ENCODE measurements around the gene TMEM8B.
"Not testable (repeated sequence)": the region's sequence is repeated elsewhere in the genome, so short reads cannot be mapped to it uniquely, and the experiment has no call there.

TMEM8B gene

GRCh38 chr9:35867538-35867937 lies 38.5 kb downstream of the TMEM8B start:
- DNase-seq, result no peak

- no peak for DNase-seq
Observed at GRCh38 chr9:35868933-35869332, 39.9 kb downstream of the TMEM8B start.

GRCh38 chr9:35869621-35870216 lies 40.7 kb downstream of the TMEM8B start:
- DNase-seq, result no peak

- no peak for DNase-seq
Observed at GRCh38 chr9:35870351-35870923, 41.4 kb downstream of the TMEM8B start, which contains the start of gene OR13J1. OR13J1 (minus strand) TSS chr9:35870401; CDS start chr9:35870401, 0 bp downstream.

- no peak for DNase-seq
Observed at GRCh38 chr9:35871545-35871944, 42.5 kb downstream of the TMEM8B start.

- no peak for DNase-seq
Observed at GRCh38 chr9:35872505-35872904, 43.5 kb downstream of the TMEM8B start.

- peak; percentile 86 for DNase-seq
Observed at GRCh38 chr9:35882263-35882848, 53.3 kb downstream of the TMEM8B start.

GRCh38 chr9:35882996-35883395 lies 54.0 kb downstream of the TMEM8B start:
- DNase-seq, result no peak

- DNase-seq, result not testable (repeated sequence)
Observed at GRCh38 chr9:35884908-35885307, 55.9 kb downstream of the TMEM8B start.

GRCh38 chr9:35891646-35892045 lies 62.6 kb downstream of the TMEM8B start:
- DNase-seq, result no peak

- DNase-seq, result no peak
Observed at GRCh38 chr9:35892051-35892450, 63.0 kb downstream of the TMEM8B start.

GRCh38 chr9:35896570-35896969 lies 67.5 kb downstream of the TMEM8B start:
- no peak for DNase-seq

GRCh38 chr9:35897376-35898099 lies 68.5 kb downstream of the TMEM8B start:
- DNase-seq, result not testable (repeated sequence)

GRCh38 chr9:35898337-35898736 lies 69.3 kb downstream of the TMEM8B start:
- no peak for DNase-seq

- DNase-seq, result no peak
Observed at GRCh38 chr9:35899021-35899420, 70.0 kb downstream of the TMEM8B start.

- peak; percentile 30 for DNase-seq
Observed at GRCh38 chr9:35903049-35903448, 74.0 kb downstream of the TMEM8B start.

GRCh38 chr9:35904338-35904737 lies 75.3 kb downstream of the TMEM8B start:
- DNase-seq, result no peak

- DNase-seq, result no peak
Observed at GRCh38 chr9:35905051-35905781, 76.2 kb downstream of the TMEM8B start.

GRCh38 chr9:35905912-35906679 lies 77.1 kb downstream of the TMEM8B start, which contains the start of gene HRCT1:
HRCT1 (plus strand) TSS chr9:35906202; CDS start chr9:35906288, 86 bp downstream.
- no peak for DNase-seq

GRCh38 chr9:35906923-35907699 lies 78.1 kb downstream of the TMEM8B start:
- DNase-seq, result no peak
